Small intestine (tissue), 7 donors: ENCODE measurements around the gene OTUB2. TPM values are rescaled to one million over a fixed set of nuclear protein-coding genes. Genes with fewer than 3 reads are reported as not detected.

Experiments used
- DNase-seq, 2 donors: peaks; one replicate each; pipeline versions ENCODE4 v3.0.0 to v3.0.0-alpha.2; 2013
- FAIRE-seq: peaks from 2 replicates; lab custom pipeline; 2012; peaks lifted over from hg19 to GRCh38; lab: Jason Lieb, UNC
- H3K27ac ChIP-seq, 3 donors: one replicate each; pipeline ENCODE4 v1.5.1; 2013; ENCODE audit warnings: low read length in 2 of 3, mild to moderate bottlenecking in 2 of 3, control low read depth in 1 of 3, inconsistent platforms in 1 of 3, low read depth in 1 of 3, moderate library complexity in 1 of 3
- H3K27me3 ChIP-seq, 3 donors: one replicate each; pipeline ENCODE4 v1.6.1; 2013; ENCODE audit warnings: low read length in 3 of 3, inconsistent platforms in 1 of 3; ENCODE audit not compliant: control insufficient read depth in 3 of 3, insufficient read depth in 3 of 3
- H3K36me3 ChIP-seq, 3 donors: one replicate each; pipeline ENCODE4 v1.6.1; 2013; ENCODE audit warnings: low read length in 3 of 3, inconsistent platforms in 1 of 3, low read depth in 1 of 3, mild to moderate bottlenecking in 1 of 3, moderate library complexity in 1 of 3; ENCODE audit not compliant: control insufficient read depth in 3 of 3, insufficient read depth in 2 of 3
- H3K4me1 ChIP-seq, 3 donors: one replicate each; pipeline ENCODE4 v1.6.1; 2013; ENCODE audit warnings: low read length in 2 of 3, inconsistent platforms in 1 of 3, low read depth in 1 of 3, mild to moderate bottlenecking in 1 of 3, moderate library complexity in 1 of 3; ENCODE audit not compliant: control insufficient read depth in 3 of 3, insufficient read depth in 2 of 3
- H3K4me3 ChIP-seq, 3 donors: one replicate each; pipeline ENCODE4 v1.5.1; 2013; ENCODE audit warnings: low read length in 3 of 3, control low read depth in 1 of 3, inconsistent platforms in 1 of 3, low read depth in 1 of 3, mild to moderate bottlenecking in 1 of 3, moderate library complexity in 1 of 3
- H3K9me3 ChIP-seq, 2 donors: one replicate each; pipeline ENCODE4 v1.6.1; 2013; ENCODE audit warnings: low read depth in 1 of 2, low read length in 1 of 2; ENCODE audit not compliant: control insufficient read depth in 2 of 2, insufficient read depth in 1 of 2
- WGBS, 3 donors: extraction: QIAGEN DNeasy Blood & Tissue Kit; methylation state at CpG; one replicate each; pipeline ENCODE4 v1.1.7; 2013; 5-methylcytosine and 5-hydroxymethylcytosine counted together
- polyA plus RNA-seq, 4 donors: library from polyadenylated mRNA; stranded (reverse) in 3 of 4; unstranded in 1 of 4; fragments of 200-250 nt in 3 of 4; fragments of 120-200 nt in 1 of 4; gene quantifications; one replicate each; pipeline versions ENCODE4 v1.2.1 to v1.2.3, GENCODE V29; 2013
- donor health status: healthy with polysubstance abuse.
- donor health status: control.
- donor health status: control.
- donor health status: Bipolar disorder and iron deficiency.
- donor health status: healthy.

Gene OTUB2
- polyA plus RNA-seq, 4 donors, result 0.22 to 1.4 (median 0.74) TPM

- DNase-seq (peak in 1 of 2 donors; percentile 35), FAIRE-seq (no peak)
- no peaks in the 10 kb centered on the region for H3K36me3 ChIP-seq
- no peak overlapping the region for H3K27ac ChIP-seq
- no peaks in the 10 kb centered on the region for H3K4me1 ChIP-seq
- peaks cover 0 to 1% of the 10 kb centered on the region in 2 donors for H3K9me3 ChIP-seq
- H3K4me3 ChIP-seq, result no peak overlapping the region
- 13 to 48% (median 45%) methylated on average over 4 of the region's 4 CpGs for WGBS, 3 donors
- no peaks in the 10 kb centered on the region for H3K27me3 ChIP-seq
Measured at GRCh38 chr14:94029265-94029664, 3.1 kb downstream of the OTUB2 start.

GRCh38 chr14:94029671-94030203 is 3.6 kb downstream of the OTUB2 start:
- Histone ChIP-seq H3K4me3 (no peak overlapping the region), H3K27me3 (no peaks in the 10 kb centered on the region), H3K36me3 (no peaks in the 10 kb centered on the region), H3K27ac (no peak overlapping the region), H3K9me3 (peaks cover 0 to 6% of the 10 kb centered on the region in 2 donors), H3K4me1 (no peaks in the 10 kb centered on the region)
- FAIRE-seq, result no peak
- WGBS, 3 donors, result 76 to 85% (median 79%) methylated on average over 7 of the region's 7 CpGs
- DNase-seq, result no peak

GRCh38 chr14:94030571-94030970 is 4.4 kb downstream of the OTUB2 start:
- Histone ChIP-seq H3K27ac (no peak overlapping the region), H3K9me3 (peaks cover 0 to 8% of the 10 kb centered on the region in 2 donors), H3K36me3 (no peaks in the 10 kb centered on the region), H3K4me1 (no peaks in the 10 kb centered on the region), H3K27me3 (no peaks in the 10 kb centered on the region), H3K4me3 (no peak overlapping the region)
- FAIRE-seq (no peak), DNase-seq (no peak)
- 90 to 94% (median 93%) methylated on average over 14 of the region's 14 CpGs for WGBS, 3 donors

- WGBS, 3 donors, result 82 to 89% (median 84%) methylated on average over 8 of the region's 8 CpGs
- peaks cover 0 to 8% of the 10 kb centered on the region in 2 donors for H3K9me3 ChIP-seq
- FAIRE-seq (no peak), DNase-seq (no peak)
- no peaks in the 10 kb centered on the region for H3K4me1 ChIP-seq
- no peaks in the 10 kb centered on the region for H3K27me3 ChIP-seq
- no peaks in the 10 kb centered on the region for H3K36me3 ChIP-seq
- no peak overlapping the region for H3K27ac ChIP-seq
- H3K4me3 ChIP-seq, result no peak overlapping the region
Measured at GRCh38 chr14:94031161-94031882, 5.2 kb downstream of the OTUB2 start.

GRCh38 chr14:94031883-94032279 is 5.7 kb downstream of the OTUB2 start:
- peaks cover 0 to 8% of the 10 kb centered on the region in 2 donors for H3K9me3 ChIP-seq
- no peaks in the 10 kb centered on the region for H3K27me3 ChIP-seq
- H3K4me3 ChIP-seq, result no peak overlapping the region
- 46 to 68% (median 63%) methylated on average over 7 of the region's 7 CpGs for WGBS, 3 donors
- H3K4me1 ChIP-seq, result no peaks in the 10 kb centered on the region
- no peak for FAIRE-seq
- H3K27ac ChIP-seq, result no peak overlapping the region
- DNase-seq, result peak in 1 of 2 donors; percentile 41
- no peaks in the 10 kb centered on the region for H3K36me3 ChIP-seq

- Histone ChIP-seq H3K4me1 (no peaks in the 10 kb centered on the region), H3K36me3 (peaks cover 0 to 8% (median 0%) of the 10 kb centered on the region in 3 donors), H3K9me3 (peaks cover 0 to 8% of the 10 kb centered on the region in 2 donors), H3K27me3 (no peaks in the 10 kb centered on the region), H3K4me3 (no peak overlapping the region), H3K27ac (no peak overlapping the region)
- DNase-seq (no peak), FAIRE-seq (no peak)
- WGBS, 3 donors, result 93 to 100% (median 95%) methylated on average over 3 of the region's 3 CpGs
Measured at GRCh38 chr14:94034886-94035285, 8.7 kb downstream of the OTUB2 start.

GRCh38 chr14:94036313-94037167 is 10.4 kb downstream of the OTUB2 start:
- no peaks in the 10 kb centered on the region for H3K27me3 ChIP-seq
- H3K4me3 ChIP-seq, result no peak overlapping the region
- peak; percentile 75 to 78 for DNase-seq
- no peak for FAIRE-seq
- peaks cover 0 to 10% (median 0%) of the 10 kb centered on the region in 3 donors for H3K36me3 ChIP-seq
- peaks cover 0 to 8% of the 10 kb centered on the region in 2 donors for H3K9me3 ChIP-seq
- WGBS, 3 donors, result 25 to 35% (median 25%) methylated on average over 12 of the region's 12 CpGs
- no peaks in the 10 kb centered on the region for H3K4me1 ChIP-seq
- no peak overlapping the region for H3K27ac ChIP-seq

- H3K4me3 ChIP-seq, result no peak overlapping the region
- peaks cover 0 to 8% of the 10 kb centered on the region in 2 donors for H3K9me3 ChIP-seq
- no peaks in the 10 kb centered on the region for H3K27me3 ChIP-seq
- WGBS, 3 donors, result 88 to 89% (median 89%) methylated on average over 9 of the region's 9 CpGs
- H3K27ac ChIP-seq, result no peak overlapping the region
- H3K36me3 ChIP-seq, result peaks cover 0 to 11% (median 0%) of the 10 kb centered on the region in 3 donors
- no peak for DNase-seq
- H3K4me1 ChIP-seq, result no peaks in the 10 kb centered on the region
- FAIRE-seq, result no peak
Measured at GRCh38 chr14:94037954-94038353, 11.8 kb downstream of the OTUB2 start.
